Skin epidermis (tissue), 12 donors: ENCODE measurements around the gene DAPK3.
A peak's percentile ranks its signal among the peaks of the same experiment; 100 is the strongest.
"Not testable (repeated sequence)": the region's sequence is repeated elsewhere in the genome, so short reads cannot be mapped to it uniquely, and the experiment has no call there.

Source experiments
- H3K27ac ChIP-seq, 21 experiments: fragments of 200-600 bp; sonication (generic) in 11 of 21; one replicate each; pipeline ENCODE4 v1.5.0; 2020; ENCODE audit warnings: mild to moderate bottlenecking in 3 of 21, inconsistent platforms in 2 of 21, moderate library complexity in 2 of 21
- H3K4me3 ChIP-seq, 7 experiments: fragments of 200-600 bp; sonication (generic) in 2 of 7; one replicate each; pipeline ENCODE4 v1.5.0; 2020; ENCODE audit warnings: inconsistent platforms in 2 of 7, mild to moderate bottlenecking in 2 of 7, moderate library complexity in 1 of 7

The DAPK3 gene

DNA sequence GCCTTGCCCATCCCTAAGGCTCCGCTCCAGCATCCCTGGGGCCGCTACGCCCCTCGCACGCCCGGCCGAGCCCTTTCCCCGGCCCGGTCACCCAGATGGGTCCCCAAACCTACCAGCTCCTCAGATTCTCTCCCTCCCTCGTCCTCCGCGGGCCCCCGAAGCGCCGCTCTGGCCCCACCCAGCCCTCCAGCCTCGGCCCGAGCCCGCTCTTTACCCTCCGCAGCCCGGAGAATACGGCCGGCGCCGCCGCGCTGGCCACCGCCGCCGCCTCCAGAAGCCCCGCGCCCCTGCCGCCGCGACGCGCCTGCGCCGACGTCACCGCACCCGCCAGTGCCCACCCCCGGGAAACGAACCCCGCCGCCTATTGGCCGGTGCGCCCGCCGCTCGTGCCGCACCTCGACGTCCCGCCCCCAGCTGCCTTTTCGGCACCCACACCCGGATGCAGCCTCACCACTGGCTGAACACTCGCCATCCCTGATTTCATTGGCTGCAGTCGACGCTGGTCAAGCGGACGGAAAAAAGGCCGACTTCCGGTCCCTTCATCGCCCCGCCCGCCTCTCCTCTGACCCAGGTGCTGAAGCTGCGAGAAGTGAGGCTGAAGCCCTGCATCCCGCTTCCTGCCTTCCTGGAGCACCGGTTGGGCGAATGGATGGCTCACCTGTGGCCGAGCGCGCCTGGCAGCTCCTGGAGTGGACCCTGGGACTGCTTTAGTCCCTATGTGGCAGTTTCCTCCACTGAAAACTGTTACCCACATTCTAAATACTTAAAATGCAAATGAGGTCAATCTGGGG lies at the start of gene DAPK3:
Gene DAPK3, minus strand, starts transcription at position 292 of the 791 bp plus-strand sequence. CDS start 1,364 bp downstream, outside the sequence.
- peak within 1 kb of the TSS; percentile 84 to 99 (median 95) for H3K27ac ChIP-seq

DNA sequence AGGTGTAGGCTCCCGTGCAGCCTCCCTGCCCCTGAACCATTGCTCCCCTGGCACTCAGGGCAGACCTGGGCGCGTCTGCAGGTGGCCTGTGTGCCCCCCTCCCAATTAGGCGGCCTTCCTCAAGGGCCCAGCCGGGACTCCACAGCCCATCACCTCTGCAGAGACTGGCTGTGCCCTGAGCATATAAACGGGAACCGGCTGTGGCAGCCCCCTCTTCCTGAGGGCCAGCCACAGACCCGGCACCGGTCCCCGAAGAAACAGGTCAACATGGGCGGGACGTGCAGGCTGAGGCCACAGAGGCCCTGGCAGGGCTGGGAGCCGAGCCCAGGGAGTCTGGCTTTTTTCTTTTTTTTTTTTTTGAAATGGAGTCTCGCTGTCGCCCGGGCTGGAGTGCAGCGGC lies 48.7 kb upstream of the DAPK3 start:
- Histone ChIP-seq H3K27ac (no peak overlapping the region), H3K4me3 (no peak overlapping the region)

More for the DNA sequence above, at the start of gene DAPK3:
- peak within 1 kb of the TSS; percentile 80 to 99 (median 94) for H3K4me3 ChIP-seq

DNA sequence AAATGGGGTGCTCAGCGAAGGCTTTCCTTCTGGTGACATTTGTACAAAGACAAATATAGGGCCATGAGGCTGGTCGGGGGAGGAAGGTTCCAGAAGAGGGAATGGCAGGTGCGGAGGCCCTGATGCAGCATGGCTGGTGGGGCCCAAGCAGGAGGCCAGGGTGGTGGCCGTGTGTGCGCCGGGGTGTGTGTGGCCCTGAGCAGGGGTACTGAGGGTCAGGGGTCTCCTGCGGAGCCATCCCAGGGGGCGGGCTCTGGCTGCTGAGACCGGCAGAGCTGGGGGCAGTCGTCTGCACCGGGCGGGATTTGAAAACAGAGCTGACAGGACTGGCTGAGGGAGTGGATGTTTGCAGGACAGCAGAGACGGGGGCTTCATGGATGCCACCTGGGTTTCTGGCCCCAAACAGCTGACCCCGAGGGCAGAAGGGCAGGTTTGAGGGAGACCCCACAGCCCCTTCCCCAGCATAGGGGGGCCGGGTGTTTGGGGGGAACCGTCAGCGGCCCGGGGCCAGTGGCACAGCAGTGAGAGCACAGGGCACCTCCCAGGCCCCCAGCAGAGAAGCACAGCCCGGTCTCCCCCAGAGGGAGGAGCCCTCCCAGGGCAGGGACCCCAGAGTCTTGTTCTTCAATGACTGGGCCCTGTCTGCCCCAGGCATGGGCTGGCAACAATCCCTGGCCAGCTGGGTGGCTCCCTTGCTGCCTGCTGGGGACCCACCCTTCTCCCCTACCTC lies 48.0 kb upstream of the DAPK3 start:
- Histone ChIP-seq H3K27ac (peak overlapping the region in 1 of 21 experiments; percentile 21), H3K4me3 (no peak overlapping the region)

DNA sequence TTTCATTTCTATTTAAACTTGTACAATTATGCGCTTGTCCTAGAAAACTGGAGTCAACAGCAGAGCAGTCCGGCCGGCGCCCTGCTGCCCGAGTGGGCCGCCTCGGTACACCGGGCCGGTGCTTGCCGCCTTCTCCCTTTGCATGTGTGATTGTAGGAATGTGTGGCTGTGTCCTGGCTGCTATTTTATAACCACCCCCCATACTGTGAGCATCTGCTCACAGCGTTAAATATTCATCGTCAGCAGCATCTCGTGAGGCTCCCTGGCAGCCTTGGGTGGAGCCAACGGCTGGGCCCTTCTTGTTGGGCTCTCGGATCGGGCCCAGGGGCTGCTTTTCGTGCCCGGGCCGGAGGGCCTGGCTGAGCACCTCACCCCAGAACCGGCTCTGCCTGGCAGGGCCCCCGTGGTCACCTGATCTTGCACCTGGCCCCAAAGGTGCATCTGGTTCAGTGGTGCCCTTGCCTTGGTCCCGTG lies 47.3 kb upstream of the DAPK3 start:
- H3K27ac ChIP-seq: no peak overlapping the region
- H3K4me3 ChIP-seq: no peak overlapping the region

DNA sequence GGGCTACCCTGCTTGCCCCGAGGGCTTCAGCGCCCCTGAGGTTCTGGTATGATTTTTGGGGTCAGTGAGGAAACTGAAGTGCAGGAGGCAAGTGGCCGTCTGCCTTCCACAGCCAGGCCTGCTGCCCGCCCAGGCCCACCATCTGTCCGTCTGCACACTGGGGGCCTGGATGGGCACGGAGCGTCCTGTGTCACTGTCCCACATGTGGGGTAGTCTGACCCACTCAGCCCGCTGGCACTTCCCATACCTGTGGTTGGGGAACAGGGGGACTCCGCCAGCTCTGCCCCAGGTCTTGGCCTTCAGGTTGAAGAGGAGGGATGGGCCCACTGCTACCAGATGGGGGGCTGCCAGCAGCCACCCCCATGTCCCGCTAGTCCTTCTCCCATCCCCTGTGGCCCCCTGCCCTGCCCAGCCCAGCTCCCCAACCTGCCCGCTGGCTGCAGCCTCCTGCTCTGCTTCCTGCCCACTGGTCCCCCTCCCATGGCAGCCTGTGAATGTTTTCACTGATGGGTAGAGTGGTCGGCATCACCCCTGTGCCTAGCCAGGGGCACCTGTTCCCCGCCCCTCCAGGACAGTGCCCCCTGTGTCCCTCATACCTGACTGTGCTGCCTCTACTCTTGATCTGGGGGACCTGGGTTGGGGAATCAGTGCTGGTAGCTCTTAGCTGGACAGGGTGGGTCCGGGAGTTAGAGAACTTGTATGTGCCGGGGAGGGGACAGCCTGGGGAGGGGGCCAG lies 46.2 kb upstream of the DAPK3 start:
- peak overlapping the region in 1 of 21 experiments; percentile 20 for H3K27ac ChIP-seq
- no peak overlapping the region for H3K4me3 ChIP-seq

DNA sequence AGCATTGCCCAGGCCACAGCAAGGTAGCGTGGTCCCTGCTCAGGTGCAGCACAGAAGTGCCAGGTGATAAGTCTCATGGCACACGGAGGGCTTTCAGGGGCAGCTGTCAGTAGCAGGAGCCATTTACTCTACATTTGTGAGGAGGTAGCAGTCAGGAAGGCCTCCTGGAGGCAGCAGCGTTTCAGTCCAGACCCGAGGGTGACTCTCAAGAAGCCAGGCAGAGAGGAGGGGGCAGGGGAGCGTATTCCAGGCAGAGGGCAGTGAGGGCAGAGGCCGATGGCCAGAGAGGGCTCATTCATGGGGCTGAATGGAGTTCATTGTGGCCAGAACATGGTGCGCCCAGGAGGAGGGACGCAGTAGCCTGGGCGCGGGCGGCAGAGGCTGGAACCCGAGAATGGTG lies 45.6 kb upstream of the DAPK3 start:
- no peak overlapping the region for H3K27ac ChIP-seq
- H3K4me3 ChIP-seq: no peak overlapping the region

DNA sequence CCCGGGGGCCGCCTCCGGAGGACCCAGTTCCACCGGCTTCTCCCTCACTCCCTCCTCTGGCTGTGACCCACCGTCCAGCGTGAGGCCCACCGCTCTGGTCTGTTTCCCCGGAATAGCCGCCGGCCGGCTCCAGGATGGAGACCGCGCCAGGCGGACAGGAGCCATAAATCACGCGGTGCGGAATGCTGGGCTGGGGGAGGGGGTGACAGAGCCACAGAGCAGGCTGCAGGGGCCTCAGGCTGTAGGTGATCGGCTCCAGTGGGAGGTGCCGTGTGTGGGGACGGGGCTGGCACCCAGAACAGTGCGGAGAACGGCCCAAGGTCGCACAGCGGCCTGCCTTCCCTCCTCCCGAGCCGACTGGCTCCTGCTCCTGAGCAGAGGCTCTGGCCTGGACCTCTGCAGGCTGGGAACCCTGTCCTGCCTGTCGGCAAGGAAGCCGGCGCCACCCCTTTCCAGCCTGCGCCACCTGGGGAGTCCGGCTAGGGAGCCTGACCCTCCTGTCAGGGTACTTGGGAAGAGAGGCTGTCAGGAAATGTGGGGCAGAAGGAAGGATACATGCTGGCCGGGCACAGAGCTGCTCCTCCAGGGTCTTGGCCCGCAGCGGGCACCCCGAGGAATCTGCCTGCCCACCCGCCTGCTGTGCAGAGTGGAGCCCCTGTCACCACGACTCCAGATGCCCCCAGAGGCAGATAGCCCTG lies 45.0 kb upstream of the DAPK3 start:
- no peak overlapping the region for H3K4me3 ChIP-seq
- peak overlapping the region in 2 of 21 experiments; percentile 4 to 57 for H3K27ac ChIP-seq

DNA sequence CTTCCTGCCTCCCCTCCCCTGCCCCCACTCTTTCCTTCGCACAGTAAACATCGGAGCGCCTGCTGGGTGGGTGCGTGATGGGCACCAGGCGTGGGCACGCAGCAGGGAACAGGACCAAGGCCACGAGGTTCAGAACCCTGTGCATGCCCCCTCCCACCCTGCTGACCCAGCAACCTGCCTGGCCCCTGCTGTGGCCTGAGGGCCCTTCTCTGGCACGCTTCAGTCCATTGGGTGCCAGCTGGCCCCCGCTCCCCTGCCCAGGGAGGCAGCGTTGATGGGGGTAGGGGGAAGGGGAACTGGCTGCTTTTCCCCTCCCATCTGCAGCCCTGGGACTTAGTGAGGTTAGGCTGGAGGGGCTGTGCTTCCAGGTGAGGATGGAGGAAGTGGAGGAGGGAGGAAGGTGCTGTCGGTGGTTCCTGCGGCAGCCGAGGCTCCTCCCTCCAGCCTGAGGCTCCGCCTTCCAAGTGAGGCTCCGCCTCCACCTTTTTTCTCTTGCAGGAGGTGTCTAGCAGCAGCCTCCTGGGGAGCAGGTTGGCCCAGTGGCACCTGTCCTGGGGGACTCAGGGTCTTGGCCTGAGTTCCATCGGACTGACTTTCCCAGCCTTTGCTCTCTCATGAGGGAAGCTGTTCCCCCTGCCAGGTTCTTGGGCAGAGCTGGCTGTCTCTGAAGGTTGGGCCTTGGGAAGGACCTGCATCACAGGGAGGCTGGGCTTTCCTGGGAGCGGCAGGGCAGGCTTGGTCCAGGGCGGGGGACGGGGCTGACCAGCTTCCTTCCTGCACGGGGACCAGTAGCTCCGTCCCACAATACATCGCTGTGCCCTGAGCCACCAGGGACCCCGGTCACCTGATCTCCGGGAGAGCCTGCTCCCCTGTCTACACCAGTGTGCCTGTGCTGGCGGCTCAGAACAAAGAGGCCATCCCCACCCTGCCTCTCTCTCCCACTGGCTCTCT lies 43.9 kb upstream of the DAPK3 start:
- no peak overlapping the region for H3K4me3 ChIP-seq
- peak overlapping the region in 2 of 21 experiments; percentile 4 for H3K27ac ChIP-seq

DNA sequence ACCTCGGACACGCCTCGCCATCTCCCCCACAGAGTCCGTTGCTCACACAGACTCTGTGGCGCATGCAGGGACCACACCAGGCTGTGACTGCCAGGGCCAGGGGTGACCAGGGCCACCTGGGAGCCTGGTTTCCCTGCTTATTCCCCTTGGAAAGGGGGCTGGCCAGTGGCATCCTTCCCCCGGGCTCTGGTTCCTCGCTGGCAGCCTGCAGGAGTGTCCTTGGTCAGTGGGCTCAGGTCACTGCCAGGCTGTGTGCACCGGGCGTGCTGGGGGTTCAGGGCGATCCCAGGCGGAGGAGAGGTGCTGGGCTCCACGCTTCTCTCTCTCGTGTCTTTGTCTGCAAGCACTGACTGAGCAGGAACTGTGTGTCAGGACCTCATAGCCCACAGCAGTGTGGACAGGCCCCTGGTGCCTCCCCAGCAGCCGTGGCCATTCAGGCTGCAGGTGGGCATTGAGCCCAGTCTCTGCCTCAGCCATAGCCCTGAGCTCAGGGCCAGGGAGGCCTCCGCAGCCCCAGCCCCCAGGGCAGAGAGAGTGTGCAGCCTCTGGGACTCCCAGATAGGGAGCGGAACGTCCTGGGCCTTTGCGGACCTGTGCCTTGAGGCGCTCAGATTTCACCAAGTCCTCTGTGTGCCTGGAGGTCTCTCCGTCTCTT lies 43.1 kb upstream of the DAPK3 start:
- no peak overlapping the region for H3K27ac ChIP-seq
- H3K4me3 ChIP-seq: no peak overlapping the region

DNA sequence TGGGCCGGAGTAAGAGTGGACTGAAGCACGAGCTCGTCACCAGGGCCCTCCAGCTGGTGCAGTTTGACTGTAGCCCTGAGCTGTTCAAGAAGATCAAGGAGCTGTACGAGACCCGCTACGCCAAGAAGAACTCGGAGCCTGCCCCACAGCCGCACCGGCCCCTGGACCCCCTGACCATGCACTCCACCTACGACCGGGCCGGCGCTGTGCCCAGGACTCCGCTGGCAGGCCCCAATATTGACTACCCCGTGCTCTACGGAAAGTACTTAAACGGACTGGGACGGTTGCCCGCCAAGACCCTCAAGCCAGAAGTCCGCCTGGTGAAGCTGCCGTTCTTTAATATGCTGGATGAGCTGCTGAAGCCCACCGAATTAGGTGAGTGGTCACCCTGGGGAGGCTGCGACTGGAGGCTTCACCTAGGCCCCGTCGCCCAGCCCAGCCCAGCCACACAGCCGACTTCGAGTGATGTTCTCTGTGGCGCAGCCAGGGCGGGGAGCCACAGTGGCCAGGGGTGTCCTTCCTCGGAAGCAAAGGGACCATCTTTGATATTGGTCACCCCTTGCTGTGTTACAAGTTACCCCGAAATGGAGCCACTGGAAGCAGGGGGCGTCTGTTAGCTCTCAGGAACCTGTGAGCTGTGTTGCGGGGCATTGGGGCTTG lies 42.2 kb upstream of the DAPK3 start:
- Histone ChIP-seq H3K27ac (no peak overlapping the region), H3K4me3 (no peak overlapping the region)

DNA sequence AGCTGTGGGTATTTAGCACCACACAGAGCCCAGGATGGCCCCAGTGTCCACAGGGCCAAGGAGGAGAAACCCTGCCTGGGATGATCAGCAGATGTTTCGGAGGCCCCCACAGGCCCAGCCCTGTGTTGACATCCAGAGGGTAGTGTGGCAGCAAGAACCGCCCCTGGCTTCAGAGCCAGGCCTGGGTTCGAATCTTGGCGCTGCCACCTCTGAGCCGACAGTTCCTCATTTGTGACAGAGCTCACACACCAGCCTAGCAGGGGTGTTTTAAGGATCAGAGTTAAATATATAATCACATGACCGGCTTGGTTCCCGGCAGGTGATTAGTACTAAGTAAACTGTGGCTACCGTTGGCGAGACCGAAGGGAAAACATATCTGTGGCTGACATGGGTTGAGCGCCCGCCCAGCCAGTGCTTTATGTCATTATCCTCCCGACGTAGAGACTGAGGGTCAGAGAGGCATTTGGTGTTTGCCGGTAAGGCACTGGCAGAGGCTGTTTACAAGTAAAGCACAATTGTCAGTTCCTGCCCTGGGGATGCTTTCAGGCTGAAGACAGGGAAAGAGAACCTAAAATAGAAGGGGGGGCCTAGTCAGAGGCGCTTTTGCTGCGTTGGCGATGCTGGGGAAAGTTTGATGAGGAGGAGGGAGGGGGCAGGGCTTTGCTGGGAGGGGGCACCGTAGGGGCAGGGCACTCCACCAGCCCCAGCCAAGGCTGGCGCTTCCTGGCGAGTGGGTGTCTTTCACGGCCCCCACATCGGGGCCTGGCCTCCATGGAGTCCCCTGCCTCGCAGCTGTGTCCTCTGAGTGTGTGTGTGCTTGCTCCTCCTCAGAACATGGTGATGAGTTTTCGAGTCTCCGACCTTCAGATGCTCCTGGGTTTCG lies 41.4 kb upstream of the DAPK3 start:
- H3K4me3 ChIP-seq: no peak overlapping the region
- no peak overlapping the region for H3K27ac ChIP-seq

DNA sequence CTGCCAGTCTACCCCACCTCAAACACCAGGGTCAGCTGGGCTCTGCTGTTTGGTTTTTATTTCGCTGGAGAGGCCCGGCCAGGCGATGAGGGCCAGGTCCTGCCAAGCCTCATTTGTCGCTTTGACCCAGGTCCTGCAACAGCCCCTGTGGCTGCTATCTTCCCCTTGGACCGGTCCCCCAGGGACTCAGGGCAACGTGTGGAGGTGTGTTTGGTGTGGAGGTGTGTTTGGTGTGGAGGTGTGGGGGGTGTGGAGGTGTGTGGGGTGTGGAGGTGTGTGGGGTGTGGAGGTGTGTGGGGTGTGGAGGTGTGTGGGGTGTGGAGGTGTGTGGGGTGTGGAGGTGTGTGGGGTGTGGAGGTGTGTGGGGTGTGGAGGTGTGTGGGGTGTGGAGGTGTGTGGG lies 40.5 kb upstream of the DAPK3 start:
- H3K27ac ChIP-seq: peak overlapping the region in 1 of 21 experiments; percentile 39
- not testable (repeated sequence) for H3K4me3 ChIP-seq

DNA sequence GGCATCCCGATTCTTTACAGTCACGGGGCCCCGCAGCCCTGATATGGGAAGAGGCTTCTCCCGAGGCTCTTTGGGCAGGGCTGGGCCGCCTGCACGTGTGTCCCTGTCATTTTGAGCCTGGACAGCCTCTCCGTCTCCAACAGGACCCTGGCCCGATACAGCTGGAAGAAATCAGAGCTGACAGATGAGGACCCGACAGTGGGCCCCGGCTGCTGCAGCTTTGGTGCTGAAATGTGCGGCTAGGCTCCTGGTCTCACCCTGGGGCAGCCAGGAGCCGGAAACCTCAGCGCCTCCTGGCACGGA lies 39.9 kb upstream of the DAPK3 start:
- Histone ChIP-seq H3K4me3 (no peak overlapping the region), H3K27ac (peak overlapping the region in 2 of 21 experiments; percentile 6 to 39)

DNA sequence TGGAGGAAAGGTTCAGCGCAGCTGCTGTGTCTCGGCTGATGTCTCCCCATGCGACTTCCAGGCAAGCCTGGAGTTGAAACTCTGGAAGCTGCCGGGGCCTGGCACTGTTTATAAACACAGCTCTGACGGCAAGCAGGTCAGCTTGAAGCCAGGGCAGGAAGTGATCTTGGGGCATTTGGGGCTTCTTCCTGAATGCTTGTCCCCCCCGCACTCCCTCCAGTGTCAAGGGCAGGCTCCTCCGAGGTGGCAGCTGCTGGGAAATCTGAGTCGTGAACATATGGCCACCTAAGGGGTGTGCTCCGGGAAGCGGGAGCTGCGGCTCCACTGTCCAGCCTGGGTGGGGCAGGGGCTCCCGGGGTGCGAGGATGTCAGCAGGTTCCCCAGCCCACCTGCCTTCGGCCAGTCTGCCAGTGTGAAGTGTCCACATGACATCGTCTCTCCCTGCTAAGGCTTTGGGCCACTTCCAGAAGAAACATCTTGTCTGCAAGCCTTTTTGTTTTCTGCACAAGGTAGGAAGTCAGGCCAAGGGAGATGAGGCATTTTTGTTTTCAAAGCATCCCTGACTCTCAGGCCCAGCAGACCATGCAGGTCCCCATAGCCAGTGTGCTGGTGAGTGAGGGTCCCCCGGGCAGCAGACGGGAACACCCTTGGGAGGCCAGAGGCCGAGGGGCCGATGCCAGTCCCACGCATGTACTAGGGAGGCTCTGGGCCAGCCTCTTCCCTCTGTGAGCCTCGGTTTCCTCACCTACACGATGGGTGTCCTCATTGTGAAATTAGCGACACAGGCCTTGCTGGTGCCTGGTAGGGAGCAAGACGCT lies 39.3 kb upstream of the DAPK3 start:
- H3K27ac ChIP-seq: peak overlapping the region in 1 of 21 experiments; percentile 39
- no peak overlapping the region for H3K4me3 ChIP-seq

DNA sequence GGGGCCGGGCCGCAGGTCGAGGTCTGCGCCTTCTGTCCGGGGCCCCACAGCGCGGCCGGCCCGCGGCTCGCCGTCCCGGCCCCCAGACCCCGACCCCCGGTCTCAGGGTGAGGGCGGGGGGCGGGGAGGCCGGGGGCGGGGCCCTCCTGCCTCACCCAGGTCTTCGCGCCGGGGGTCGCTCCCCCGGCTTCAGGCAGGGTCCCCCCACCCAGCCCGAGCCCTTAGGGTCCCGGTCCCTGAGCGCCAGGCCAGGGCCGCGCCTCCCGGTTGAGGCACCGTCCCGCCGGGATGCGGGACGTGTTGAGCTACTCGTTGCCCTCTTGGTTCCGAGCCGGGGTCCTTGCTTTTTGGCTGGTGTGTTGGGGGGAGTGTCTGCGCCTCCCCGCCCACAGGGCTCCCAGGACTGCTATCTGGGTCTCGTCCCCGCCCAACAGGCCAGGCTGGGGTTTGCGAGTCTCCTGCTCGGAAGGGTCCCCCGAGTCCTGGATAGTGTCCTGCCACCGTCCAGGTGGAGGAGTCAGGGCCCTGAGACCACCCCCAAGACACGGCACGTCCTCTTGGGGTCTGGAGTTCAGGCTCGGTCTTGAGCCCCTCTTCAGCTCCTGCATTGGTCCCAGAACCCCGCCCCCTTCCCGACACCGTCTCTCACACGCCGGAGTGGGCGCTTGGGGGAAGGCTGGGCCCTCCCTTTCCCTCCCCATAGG lies 37.1 kb upstream of the DAPK3 start:
- Histone ChIP-seq H3K27ac (peak overlapping the region; percentile 76 to 97 (median 92)), H3K4me3 (peak overlapping the region; percentile 93 to 100 (median 99))
